Measurements from ENCODE around the gene SMIM35.

Gene SMIM35

DNA sequence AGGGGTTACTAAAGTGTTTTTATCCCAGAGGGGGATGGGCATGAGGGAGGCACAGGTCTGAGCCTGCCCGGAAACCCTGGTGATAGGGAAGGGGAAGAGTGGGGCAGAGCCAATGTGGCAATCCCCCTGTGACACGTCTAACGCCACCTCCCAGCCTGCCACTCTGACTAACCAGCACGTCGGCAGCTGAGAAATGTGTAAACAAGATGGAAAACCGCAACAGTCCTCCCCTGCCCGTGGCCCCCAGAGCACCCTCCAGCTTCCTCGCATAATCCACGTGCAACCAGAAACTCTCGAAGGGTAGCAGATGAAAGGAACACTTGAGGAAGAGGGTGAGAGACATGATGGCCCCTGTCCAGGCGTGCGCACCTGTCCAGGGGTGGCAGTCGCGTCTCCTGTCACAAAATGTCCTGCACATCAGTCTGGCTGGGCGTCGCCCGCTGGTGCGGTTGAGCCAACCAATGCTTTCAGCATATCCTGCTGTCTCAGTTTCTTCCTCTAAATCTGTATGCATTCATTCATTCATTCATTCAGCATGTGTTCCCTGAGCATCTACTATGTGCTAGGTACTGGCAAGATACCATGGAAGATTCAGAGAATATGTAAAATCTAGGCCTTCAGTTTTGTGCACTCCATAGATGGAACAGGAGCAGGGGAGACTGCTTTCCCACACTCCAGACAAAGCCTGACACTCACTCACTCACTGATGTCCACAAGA is 5.4 kb downstream of the SMIM35 start:
- TF ChIP-seq GATA1 (IDR thresholded peaks at IDR 0.05; ENCODE audit: low read depth, low read length) (no peak), POLR2A (IDR thresholded peaks at IDR 0.05; ENCODE audit: low read length) (no peak)
- DNase-seq = no peak

DNA sequence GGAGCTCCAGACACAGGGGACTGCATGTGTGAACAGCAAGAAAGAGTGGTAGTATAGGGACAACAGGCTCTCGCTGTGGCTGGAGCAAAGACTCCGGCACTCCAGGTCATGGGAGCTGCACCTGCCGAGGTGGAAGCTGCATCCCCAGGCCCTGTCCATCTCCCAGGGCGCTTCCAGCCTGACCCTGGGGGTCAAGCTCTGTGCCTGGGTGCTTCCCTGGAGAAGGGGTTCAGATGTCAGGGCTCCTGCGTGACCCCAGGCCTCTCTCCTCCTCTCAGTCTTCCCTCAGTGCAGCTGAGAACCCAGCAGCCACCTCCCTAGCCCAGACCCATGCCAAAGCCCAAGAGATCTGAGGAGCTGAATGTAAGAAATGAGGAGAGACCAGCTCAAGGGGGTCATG is 6.5 kb downstream of the SMIM35 start:
- DNase-seq = no peak
- TF ChIP-seq GATA1 (IDR thresholded peaks at IDR 0.05; ENCODE audit: low read depth, low read length) (no peak), POLR2A (IDR thresholded peaks at IDR 0.05; ENCODE audit: low read length) (no peak)

GRCh38 chr11:118079491-118079890 is 7.3 kb downstream of the SMIM35 start:
- DNase-seq = no peak
- no peak for TF ChIP-seq GATA1 (IDR thresholded peaks at IDR 0.05; ENCODE audit: low read depth, low read length)
- TF ChIP-seq POLR2A (IDR thresholded peaks at IDR 0.05; ENCODE audit: low read length) = no peak

DNA sequence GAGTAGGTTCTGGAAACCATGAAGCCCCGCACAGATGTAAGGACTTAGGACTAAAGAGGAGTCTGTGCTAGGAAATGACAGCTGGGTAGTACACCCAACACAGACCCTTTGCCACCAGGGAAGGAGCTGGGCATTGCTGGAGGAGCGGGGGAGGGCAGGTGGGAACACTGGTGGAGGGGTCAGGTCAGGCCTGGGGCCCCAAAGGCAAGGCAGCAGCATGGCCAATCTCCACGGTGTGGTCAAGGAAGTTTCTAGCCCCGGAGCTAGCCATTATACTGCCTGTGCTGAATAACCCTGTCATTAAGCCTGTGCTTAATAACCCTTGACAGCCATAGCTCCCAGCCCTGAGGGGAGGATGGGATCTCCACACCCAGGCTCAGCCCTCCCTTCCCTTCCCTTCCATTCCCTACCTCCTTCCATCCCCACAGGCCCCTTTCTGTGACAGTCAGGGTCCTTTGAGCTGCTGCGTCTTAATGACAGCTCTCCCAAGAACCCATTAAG is 7.8 kb downstream of the SMIM35 start:
- no peak for TF ChIP-seq POLR2A (IDR thresholded peaks at IDR 0.05; ENCODE audit: low read length)
- no peak for TF ChIP-seq GATA1 (IDR thresholded peaks at IDR 0.05; ENCODE audit: low read depth, low read length)
- no peak for DNase-seq

DNA sequence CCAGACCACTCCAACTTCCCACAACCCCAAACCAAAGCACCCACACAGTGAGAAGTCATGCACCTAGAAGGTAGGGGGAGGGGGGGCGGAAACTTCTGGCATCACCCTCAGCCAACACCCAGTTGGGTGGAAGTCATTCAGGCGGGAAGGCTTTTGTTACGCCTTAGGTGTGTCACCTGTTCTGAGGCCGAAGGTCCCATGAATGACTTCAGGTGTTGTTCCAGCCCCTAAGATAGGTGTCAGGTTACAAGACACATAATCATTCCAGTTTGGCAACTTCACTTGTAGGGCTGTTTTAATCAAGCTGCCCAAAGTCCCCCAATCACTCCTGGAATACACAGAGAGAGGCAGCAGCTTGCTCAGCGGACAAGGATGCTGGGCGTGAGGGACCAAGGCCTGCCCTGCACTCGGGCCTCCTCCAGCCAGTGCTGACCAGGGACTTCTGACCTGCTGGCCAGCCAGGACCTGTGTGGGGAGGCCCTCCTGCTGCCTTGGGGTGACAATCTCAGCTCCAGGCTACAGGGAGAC is 9.9 kb downstream of the SMIM35 start, which contains the start of gene TMPRSS4:
TSS of gene TMPRSS4 (plus strand) at position 325 of the 528 bp plus-strand sequence. CDS start 225 bp downstream, outside the sequence.
- DNase-seq = no peak
- no peak for TF ChIP-seq POLR2A (IDR thresholded peaks at IDR 0.05; ENCODE audit: low read length)
- TF ChIP-seq GATA1 (IDR thresholded peaks at IDR 0.05; ENCODE audit: low read depth, low read length) = no peak

DNA sequence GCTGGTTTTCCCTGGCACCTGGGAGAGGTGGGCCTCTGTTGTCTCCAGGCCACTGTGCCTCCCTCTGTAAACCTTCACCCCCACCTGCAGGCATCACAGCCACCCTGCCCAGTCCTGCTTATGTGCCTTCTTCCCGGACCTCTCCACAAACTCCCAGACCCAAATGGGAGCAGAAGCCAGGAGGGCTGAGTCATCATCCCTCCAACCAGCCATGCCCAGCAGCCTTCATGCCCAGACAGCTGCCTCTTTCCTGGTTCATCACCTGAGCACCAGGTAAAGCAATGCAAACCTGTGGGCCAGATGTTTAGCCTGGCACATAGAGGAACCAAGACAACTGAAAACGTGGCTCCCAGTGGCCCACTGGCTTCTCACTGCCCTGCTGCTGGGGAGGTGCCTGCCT is 12.0 kb downstream of the SMIM35 start:
- TF ChIP-seq POLR2A (IDR thresholded peaks at IDR 0.05; ENCODE audit: low read length) (no peak), GATA1 (IDR thresholded peaks at IDR 0.05; ENCODE audit: low read depth, low read length) (no peak)
- DNase-seq = no peak

- DNase-seq = no peak
- TF ChIP-seq POLR2A (IDR thresholded peaks at IDR 0.05; ENCODE audit: low read length) (no peak), GATA1 (IDR thresholded peaks at IDR 0.05; ENCODE audit: low read depth, low read length) (no peak)
Observed at GRCh38 chr11:118074091-118074685, 12.6 kb downstream of the SMIM35 start.

DNA sequence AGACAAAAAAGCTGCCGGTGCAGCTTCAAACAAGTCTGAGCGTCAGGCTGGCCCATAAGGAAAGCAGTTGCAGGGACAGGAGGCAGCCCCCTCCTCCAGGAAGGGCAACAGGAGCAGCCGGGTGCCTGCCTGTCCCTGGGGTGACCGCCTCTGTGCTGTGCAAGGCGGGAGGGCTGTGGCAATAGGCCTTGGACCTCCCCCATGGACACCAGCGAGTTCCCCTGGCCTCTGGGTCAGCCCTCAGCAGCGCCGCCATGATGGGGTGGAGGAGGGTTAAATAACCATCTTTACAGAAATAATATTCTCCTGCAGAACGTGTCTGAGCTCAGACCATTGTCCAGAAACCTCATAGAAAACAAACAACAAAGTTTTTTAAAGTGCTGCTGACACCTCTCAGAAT is 13.2 kb downstream of the SMIM35 start:
- TF ChIP-seq GATA1 (IDR thresholded peaks at IDR 0.05; ENCODE audit: low read depth, low read length) (no peak), POLR2A (IDR thresholded peaks at IDR 0.05; ENCODE audit: low read length) (no peak)
- no peak for DNase-seq

DNA sequence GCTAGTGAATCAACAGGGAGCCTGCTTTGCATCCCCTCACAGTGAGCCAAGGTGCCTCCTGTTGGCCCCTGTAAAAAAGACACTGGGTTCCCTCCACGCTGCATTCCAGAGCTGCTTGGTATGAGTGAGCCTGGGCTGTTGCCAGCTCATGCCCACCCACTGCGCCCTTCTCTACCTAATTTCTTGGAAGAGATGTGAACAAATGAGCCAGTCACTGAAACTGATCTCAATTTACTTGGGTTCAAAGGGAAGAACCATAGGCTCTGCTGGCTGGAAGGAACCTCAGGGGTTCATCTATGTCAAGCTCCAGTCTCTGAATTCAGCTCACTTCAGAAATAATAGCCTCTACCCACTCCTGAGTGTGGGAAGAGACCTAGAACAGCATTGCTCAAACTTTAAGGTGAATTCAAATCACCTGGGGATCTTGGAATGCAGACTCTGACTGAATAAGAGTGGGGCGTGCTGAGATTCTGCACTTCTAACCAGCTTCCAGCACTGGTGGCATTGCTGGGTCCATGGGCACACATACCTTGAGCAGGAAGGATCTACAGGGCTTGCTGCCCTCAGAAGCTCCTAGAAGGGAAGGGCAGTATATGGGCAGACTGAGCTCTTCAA is 15.2 kb downstream of the SMIM35 start:
- no peak for TF ChIP-seq POLR2A (IDR thresholded peaks at IDR 0.05; ENCODE audit: low read length)
- TF ChIP-seq GATA1 (IDR thresholded peaks at IDR 0.05; ENCODE audit: low read depth, low read length) = no peak
- no peak for DNase-seq

- TF ChIP-seq GATA1 (IDR thresholded peaks at IDR 0.05; ENCODE audit: low read depth, low read length) = no peak
- no peak for TF ChIP-seq POLR2A (IDR thresholded peaks at IDR 0.05; ENCODE audit: low read length)
- DNase-seq = no peak
Observed at GRCh38 chr11:118068945-118069612, 17.7 kb downstream of the SMIM35 start.

GRCh38 chr11:118068206-118068944 is 18.4 kb downstream of the SMIM35 start:
- TF ChIP-seq GATA1 (IDR thresholded peaks at IDR 0.05; ENCODE audit: low read depth, low read length) (no peak), POLR2A (IDR thresholded peaks at IDR 0.05; ENCODE audit: low read length) (no peak)
- DNase-seq = no peak

- DNase-seq = no peak
- TF ChIP-seq GATA1 (IDR thresholded peaks at IDR 0.05; ENCODE audit: low read depth, low read length) (no peak), POLR2A (IDR thresholded peaks at IDR 0.05; ENCODE audit: low read length) (no peak)
Observed at GRCh38 chr11:118067006-118067405, 19.8 kb downstream of the SMIM35 start.

- DNase-seq = no peak
- TF ChIP-seq GATA1 (IDR thresholded peaks at IDR 0.05; ENCODE audit: low read depth, low read length) (no peak), POLR2A (IDR thresholded peaks at IDR 0.05; ENCODE audit: low read length) (no peak)
Observed at GRCh38 chr11:118065384-118065783, 21.4 kb downstream of the SMIM35 start.

Data from erythroblast (primary cell).